GM12865 (cell line): ENCODE measurements around the gene ABT1.
"Not testable (repeated sequence)": the region's sequence is repeated elsewhere in the genome, so short reads cannot be mapped to it uniquely, and the experiment has no call there.

Experiments used
- DNase-seq: peaks from one replicate; pipeline ENCODE4 v3.0.0; 2010; ENCODE audit warnings: low read depth
- H3K4me3 ChIP-seq: 2 replicates; pipeline ENCODE4 v1.5.1; 2011; ENCODE audit warnings: mild to moderate bottlenecking, low read depth, low read length, control low read depth
- TF ChIP-seq, protein P1 (sequence below): IDR thresholded peaks from 2 replicates; pipeline ENCODE4 v1.5.1; 2011; ENCODE audit warnings: low read length, control low read depth, low read depth, inconsistent platforms; ENCODE audit not compliant: insufficient read depth; ENCODE audit errors: missing control alignments

Gene ABT1

GRCh38 chr6:26596579-26597388, at the start of gene ABT1:
Gene ABT1, plus strand, starts transcription at chr6:26596953. Its CDS starts 30 bp downstream, at chr6:26596983.
- H3K4me3 ChIP-seq = peak within 1 kb of the TSS; percentile 86
- TF ChIP-seq, protein P1, sequence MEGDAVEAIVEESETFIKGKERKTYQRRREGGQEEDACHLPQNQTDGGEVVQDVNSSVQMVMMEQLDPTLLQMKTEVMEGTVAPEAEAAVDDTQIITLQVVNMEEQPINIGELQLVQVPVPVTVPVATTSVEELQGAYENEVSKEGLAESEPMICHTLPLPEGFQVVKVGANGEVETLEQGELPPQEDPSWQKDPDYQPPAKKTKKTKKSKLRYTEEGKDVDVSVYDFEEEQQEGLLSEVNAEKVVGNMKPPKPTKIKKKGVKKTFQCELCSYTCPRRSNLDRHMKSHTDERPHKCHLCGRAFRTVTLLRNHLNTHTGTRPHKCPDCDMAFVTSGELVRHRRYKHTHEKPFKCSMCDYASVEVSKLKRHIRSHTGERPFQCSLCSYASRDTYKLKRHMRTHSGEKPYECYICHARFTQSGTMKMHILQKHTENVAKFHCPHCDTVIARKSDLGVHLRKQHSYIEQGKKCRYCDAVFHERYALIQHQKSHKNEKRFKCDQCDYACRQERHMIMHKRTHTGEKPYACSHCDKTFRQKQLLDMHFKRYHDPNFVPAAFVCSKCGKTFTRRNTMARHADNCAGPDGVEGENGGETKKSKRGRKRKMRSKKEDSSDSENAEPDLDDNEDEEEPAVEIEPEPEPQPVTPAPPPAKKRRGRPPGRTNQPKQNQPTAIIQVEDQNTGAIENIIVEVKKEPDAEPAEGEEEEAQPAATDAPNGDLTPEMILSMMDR = no peak
- DNase-seq = peak; percentile 98

DNA sequence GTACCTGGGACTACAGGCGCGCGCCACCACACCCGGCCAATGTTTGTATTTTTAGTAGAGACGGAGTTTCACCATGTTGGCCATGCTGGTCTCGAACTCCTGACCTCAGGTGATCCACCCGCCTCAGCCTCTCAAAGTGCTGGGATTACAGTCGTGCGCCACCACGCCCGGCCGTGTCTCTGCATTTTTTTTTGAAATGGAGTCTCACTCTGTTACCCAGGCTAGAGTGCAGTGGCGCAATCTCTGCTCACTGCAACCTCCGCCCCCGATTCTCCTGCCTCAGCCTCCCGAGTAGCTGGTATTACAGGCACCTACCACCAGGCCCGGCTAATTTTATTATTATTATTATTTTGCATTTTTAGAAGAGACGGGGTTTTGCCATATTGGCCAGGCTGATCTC, 49.4 kb upstream of the ABT1 start:
- H3K4me3 ChIP-seq, DNase-seq: not testable (repeated sequence)

DNA sequence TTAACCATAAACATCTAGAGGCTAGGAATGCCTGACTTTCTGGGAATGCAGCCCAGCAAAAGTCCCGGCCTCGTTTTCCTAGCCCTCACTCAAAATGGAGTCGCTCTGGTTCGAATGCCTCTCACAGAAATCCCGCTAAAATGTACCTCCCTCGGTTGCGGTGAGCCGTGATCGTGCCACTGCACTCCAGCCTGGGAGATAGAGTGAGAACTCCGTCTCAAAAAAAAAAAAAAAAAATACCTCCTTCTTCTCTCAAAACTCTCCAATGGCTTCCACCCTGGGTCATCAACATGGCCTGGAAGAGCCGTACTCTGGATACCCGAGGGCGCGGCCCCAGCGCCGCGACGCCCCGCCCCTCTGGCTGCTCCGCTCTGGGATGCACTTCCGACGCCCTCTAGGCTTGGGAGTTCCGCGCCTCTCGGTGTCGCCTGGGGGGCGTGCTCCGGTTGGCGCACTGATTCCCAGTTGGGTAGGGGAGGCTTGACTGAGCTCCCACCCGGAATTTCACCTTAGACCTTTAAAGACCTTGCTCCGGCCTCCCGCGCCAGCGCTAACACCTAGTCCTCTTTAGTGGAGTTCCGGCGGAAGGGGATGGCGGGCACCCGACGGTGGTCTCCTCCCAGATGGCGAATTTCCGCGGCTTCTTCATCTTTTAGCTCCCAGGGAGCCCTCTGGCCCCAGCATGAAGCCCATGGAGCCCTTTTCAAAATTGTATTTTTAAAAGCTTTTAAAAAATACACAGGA, 46.3 kb upstream of the ABT1 start:
- DNase-seq = peak; percentile 80
- H3K4me3 ChIP-seq = peak overlapping the region; percentile 88
- TF ChIP-seq, protein P1 = no peak

DNA sequence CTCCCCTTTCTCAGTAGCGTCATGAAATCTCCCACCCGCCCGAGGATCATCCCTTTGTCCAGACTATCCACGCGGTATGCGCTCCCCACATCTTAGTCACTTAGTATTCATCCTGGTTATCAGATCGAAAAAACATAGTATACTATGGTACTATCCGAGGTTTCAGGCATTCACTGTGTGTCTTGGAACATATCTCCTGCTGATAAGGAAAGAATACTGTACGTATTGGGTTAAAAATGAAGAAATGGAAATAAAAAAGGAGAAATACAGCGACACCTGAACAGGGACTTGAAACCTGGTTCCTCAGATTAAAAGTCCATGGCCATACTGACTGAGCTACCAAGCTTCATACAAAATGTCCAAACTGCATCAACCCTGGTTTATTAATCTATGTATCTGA, 44.5 kb upstream of the ABT1 start:
- no peak for DNase-seq
- no peak overlapping the region for H3K4me3 ChIP-seq
- TF ChIP-seq, protein P1 = no peak

DNA sequence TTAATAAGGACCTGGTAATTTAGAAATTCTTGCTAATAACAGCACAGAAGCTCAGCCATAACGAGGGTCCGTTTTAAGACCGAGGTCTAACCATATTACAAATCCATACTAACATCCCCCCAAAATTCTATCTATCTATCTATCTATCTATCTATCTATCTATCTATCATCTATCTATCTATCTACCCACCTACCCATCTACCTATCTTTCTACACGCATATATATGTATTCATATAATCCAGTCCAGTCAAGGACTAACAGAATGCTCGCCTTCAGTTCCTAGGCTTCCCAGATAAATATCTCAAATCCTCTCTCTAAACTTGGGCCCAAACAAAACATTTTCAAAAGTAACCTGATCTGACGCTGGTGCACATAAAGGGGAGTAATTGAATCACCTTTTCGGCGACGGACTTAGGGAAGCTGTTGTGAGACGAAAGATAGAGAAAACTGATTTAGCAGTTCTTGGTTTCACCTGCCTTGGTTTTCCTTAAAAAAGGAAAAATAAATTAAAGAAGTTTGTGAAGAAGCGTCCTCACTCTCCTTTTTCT, 44.0 kb upstream of the ABT1 start:
- H3K4me3 ChIP-seq = peak overlapping the region; percentile 76

DNA sequence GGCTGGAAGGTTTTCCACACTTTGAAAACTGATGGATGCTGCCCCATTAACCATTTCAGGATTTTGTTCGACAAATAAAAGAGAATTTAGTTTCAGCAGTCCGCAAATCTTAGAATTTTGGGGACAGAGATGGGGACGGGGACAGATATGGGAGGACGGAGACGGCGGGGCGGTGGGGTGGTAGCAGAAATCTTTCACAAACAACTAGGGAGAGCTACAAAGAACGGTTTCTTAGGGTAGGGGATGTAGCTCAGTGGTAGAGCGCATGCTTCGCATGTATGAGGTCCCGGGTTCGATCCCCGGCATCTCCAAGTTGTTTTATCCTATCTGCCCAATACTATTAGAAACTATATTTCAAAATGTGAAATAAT, 43.5 kb upstream of the ABT1 start:
- DNase-seq = peak; percentile 87
- TF ChIP-seq, protein P1 = no peak
- H3K4me3 ChIP-seq = peak overlapping the region; percentile 76

More for the DNA sequence above, 44.0 kb upstream of the ABT1 start:
- TF ChIP-seq, protein P1 = no peak
- no peak for DNase-seq

- DNase-seq = peak; percentile 90
- H3K4me3 ChIP-seq = peak overlapping the region; percentile 76
- TF ChIP-seq, protein P1 = no peak
These were observed 42.9 kb upstream of the ABT1 start for GRCh38 chr6:26553635-26554446.
